GM19099 (cell line): ENCODE results near the gene MTCL1.

Experiments
- POLR2A ChIP-seq: IDR thresholded peaks from 3 replicates; pipeline ENCODE4 v1.6.1; 2011; ENCODE audit warnings: low read depth; ENCODE audit not compliant: insufficient read length; ENCODE audit errors: extremely low read depth

The MTCL1 gene

GRCh38 chr18:8735274-8735673 is 29.9 kb downstream of the MTCL1 start:
- TF ChIP-seq POLR2A = no peak

- no peak for TF ChIP-seq POLR2A
These were observed 35.8 kb downstream of the MTCL1 start for GRCh38 chr18:8741117-8741516.

GRCh38 chr18:8741532-8741931 is 36.2 kb downstream of the MTCL1 start:
- no peak for TF ChIP-seq POLR2A

DNA sequence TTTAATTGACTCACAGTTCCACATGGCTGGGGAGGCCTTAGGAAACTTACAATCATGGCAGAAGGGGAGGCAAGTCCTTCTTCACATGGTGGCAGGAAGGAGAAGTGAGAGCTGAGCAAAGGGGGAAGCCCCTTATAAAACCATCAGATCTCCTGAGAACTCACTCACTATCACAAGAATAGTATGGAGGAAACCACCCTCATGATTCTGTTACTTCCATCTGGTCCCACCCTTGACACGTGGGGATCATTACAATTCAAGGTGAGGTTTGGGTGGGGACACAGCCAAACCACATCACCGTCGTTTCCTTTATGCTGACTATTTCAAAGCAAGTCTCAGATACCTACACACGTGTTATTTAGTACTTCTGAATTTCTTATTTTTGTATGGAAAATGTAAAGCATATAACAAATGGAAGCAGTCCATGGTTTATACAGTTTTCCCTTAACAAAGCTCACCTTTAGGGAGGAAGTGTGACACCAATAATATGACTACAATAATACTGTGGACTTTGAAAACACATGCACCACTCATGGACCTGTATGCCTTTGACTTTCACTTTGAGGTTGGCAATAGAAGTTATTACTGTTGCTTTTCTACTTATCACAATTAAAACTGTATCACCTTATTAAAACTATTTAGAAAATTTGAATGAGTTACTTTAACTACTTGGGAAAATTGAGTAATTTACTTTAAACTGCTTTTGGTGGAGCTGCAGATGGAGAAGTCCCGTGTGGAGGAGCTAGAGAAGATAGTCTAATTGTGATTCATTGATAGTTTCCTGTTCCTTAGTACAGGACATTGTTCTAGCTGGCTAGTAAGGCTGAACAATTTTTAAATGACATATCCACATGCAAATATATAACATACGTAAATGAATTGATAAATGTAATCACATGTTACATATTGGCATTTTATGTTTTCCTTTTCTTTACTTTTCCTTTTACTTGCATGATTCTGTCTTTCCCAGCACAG is 37.3 kb downstream of the MTCL1 start:
- no peak for TF ChIP-seq POLR2A

DNA sequence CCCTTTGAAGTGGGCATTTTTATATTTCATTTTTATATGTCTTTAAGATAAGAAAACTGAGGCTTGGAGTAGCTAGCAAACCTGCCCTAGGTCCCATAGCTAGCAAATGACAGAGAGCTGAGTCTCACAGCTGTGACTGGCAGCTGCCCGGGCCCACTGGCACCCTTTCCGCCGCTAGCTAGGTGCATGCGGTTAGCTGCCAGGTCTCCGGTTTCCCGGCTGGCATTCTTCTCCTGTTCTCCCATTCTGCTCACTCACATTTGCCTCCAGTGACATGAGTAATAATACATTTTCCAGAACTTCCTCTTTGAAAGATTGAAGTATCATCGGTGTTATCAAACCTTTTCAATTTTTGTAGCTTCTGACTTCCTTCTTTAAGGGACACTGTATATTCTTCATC is 38.7 kb downstream of the MTCL1 start:
- TF ChIP-seq POLR2A = no peak

GRCh38 chr18:8744656-8745055 is 39.3 kb downstream of the MTCL1 start:
- no peak for TF ChIP-seq POLR2A

- TF ChIP-seq POLR2A = no peak
These were observed 40.1 kb downstream of the MTCL1 start for GRCh38 chr18:8745355-8746014.

GRCh38 chr18:8747440-8747937 is 42.1 kb downstream of the MTCL1 start:
- no peak for TF ChIP-seq POLR2A

DNA sequence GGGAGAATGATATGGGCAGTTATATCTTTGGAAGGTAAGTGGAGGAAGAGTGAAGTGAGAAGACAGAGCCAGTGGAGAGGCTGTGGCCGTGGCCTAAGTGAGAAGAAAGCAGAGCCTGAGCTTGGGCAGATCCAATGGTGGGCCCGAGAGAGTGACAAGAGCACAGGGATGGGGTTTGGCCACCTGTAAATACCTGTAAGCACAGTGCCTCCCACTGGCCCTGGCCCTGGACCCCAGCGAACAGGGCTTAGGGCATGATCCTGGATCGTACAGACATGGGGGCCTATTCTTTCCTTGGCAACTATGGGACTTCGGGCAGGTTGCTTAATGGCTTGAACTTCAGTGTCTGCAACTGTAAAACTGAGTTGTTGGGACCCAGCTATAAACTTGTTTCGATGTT is 44.1 kb downstream of the MTCL1 start:
- no peak for TF ChIP-seq POLR2A

- no peak for TF ChIP-seq POLR2A
These were observed 45.6 kb downstream of the MTCL1 start for GRCh38 chr18:8750954-8751415.

DNA sequence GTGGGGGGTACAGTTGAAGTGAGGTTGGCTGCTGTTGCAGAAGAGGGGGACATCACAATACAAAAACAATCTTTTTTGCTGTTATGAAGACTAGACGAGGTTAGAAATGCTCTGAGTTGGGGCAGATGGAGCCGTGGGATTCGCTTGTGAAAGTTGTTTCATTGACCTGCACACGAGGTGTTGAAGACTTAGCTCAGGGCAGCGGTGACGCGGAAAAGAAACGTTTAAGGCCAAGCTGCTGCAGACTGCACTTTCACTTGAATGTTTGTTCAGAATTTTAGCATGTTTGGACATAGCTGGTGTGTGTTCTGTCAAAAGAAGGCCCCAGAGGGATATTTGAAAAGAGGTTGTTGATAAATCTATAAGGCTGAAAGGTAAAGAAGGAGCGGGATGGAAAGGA is 46.3 kb downstream of the MTCL1 start:
- TF ChIP-seq POLR2A = no peak

DNA sequence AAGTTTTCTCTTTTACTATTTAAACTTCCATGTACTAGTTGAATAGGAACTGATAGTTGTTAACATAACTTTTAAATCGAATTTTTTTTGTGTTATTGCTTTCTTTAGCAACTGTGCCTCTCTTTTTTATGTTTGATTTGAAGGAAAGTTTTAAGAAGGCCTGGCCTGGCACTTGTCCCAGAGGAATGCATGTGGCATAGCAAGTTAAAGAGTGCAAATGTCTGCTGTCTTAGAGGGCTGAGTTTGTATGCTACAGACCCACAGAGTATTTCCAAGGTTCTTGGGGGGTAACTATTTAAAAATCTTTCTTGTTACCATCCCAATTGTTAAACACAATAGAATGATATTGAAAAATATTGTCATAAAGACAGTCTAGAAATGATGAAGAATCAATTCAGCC is 47.0 kb downstream of the MTCL1 start:
- no peak for TF ChIP-seq POLR2A

- no peak for TF ChIP-seq POLR2A
These were observed 49.9 kb downstream of the MTCL1 start for GRCh38 chr18:8754995-8755960.

DNA sequence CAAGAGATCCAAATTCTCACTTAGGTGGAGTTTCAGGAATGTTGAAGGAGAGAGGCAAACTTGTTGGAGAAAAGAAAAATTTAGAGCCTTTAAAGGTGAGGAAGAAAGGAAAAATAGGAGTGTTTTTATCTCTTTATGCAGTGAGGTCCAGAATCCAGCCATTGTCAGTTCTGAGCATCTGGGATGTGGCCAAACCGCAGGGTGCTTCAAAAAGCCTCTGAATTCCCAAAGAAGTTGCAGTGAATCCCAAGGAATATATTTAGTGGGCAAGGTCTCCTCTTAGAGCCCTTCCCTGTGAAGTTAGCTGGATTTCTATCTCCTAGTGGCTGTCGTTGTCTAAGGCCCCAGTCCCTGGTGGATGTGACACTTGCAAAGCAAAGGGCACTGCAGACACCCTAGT is 51.2 kb downstream of the MTCL1 start:
- TF ChIP-seq POLR2A = no peak
